HG02623 (cell line): ENCODE data around the gene NELFA.

ENCODE experiments used
- ATAC-seq: cut with Tn5 transposase; IDR thresholded peaks from one replicate; pipeline ENCODE4 v1.9.1; 2021; ENCODE audit warnings: moderate library complexity; ENCODE audit not compliant: unreplicated experiment

Gene NELFA

DNA sequence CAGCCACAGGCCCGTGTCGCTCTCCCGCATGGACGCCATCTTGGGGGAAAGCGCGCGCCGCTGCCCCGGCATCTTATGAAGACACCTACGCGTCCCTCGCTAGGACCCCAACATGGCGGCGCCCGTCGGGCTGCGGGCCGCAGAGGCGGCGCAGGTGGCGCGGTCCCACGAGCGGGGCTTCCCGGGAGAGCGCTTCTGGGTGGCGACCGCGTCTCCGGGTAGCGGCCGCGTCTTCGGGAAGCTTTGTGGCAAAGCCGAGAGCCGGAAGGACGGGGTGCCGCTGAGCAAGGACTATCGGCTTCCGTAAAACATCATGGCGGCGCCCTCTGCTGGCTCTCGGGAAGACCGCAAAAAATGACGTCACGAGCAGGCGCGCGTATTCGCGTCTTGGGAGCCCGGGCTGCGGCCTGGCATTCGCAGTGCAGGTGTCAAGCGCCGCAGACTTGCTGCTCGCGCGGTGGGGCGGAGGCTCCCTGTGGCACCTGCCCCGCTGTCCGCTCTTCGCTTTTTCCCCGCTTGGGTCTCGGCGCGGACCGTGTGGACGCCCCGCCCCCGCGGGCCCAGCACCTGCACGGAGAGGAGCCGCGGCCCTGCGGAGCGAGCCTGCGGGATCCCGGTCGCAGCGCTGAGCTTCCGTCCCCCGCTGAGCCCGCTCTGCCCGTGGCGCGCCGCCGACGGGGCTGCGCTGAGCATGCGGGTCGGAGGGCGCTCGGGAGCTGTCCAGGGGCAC lies at the start of gene NELFA:
Gene NELFA (minus strand): TSS at position 54 of the 730 bp plus-strand sequence. CDS start 15 bp downstream, at position 39.
- ATAC-seq, result peak; percentile 80

DNA sequence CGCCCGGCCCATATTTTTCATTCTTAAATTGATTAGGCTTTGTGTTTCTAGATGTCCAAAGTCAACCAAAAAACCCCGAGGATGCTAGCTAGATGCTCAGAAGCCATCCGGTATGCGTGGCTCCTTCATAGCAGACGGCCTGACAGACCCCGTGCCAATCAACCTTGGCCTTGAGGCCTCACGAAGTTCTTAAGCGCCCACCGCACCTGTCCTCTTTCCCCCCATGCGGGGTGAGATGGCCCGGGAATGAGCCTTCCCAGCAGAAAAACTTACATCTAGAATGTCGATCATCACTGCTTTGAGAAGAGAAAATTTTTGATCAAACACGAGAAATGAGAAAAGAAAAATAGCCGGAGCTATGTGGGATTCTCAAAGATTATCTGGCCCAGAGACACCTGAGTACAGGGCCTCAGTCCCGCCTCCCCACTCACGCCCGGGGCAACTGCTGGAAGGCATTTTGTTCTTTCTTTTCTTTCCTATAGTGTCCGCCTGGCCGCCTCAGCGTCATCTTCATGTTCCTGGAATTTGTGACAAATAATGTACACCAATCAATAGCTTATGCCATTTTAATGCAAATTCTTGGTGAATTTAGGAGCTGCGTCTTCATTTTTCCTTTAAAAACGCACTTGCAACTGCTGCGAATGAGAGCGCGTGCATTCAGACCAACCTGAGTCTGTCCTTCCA lies 48.8 kb upstream of the NELFA start:
- ATAC-seq, result no peak

- ATAC-seq, result no peak
These were observed 45.4 kb upstream of the NELFA start for GRCh38 chr4:2054217-2054616.

GRCh38 chr4:2051086-2051485 lies 42.3 kb upstream of the NELFA start:
- ATAC-seq, result no peak

GRCh38 chr4:2049811-2050210 lies 41.0 kb upstream of the NELFA start:
- no peak for ATAC-seq

DNA sequence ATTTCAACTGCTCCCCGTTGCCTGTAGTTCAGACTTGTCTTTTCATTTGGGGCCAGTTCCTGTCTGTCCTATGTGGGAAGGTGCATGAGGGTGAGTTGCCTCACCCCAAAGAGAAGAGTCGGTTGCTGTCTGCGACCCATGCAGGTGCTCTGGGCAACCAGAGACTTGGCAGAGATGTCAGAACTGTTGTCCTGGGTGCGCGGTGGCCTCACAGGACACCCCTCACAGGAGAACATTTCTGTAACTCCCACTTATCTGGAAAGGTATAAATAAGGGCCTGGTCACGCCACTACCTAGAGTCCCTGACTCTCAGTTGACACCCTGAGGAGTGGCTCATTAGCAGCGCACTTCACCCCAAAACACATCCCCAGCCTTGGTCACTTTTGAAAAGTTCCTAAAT lies 40.6 kb upstream of the NELFA start:
- ATAC-seq, result no peak

- ATAC-seq, result no peak
These were observed 40.1 kb upstream of the NELFA start for GRCh38 chr4:2048831-2049230.

GRCh38 chr4:2047781-2048581 lies 39.2 kb upstream of the NELFA start:
- ATAC-seq, result no peak

- no peak for ATAC-seq
These were observed 38.4 kb upstream of the NELFA start for GRCh38 chr4:2047031-2047660.

- ATAC-seq, result no peak
These were observed 37.5 kb upstream of the NELFA start for GRCh38 chr4:2046031-2046961.

GRCh38 chr4:2045518-2045951 lies 36.8 kb upstream of the NELFA start:
- no peak for ATAC-seq

GRCh38 chr4:2044542-2045517 lies 36.1 kb upstream of the NELFA start:
- no peak for ATAC-seq

- no peak for ATAC-seq
These were observed 35.3 kb upstream of the NELFA start for GRCh38 chr4:2044119-2044485.

DNA sequence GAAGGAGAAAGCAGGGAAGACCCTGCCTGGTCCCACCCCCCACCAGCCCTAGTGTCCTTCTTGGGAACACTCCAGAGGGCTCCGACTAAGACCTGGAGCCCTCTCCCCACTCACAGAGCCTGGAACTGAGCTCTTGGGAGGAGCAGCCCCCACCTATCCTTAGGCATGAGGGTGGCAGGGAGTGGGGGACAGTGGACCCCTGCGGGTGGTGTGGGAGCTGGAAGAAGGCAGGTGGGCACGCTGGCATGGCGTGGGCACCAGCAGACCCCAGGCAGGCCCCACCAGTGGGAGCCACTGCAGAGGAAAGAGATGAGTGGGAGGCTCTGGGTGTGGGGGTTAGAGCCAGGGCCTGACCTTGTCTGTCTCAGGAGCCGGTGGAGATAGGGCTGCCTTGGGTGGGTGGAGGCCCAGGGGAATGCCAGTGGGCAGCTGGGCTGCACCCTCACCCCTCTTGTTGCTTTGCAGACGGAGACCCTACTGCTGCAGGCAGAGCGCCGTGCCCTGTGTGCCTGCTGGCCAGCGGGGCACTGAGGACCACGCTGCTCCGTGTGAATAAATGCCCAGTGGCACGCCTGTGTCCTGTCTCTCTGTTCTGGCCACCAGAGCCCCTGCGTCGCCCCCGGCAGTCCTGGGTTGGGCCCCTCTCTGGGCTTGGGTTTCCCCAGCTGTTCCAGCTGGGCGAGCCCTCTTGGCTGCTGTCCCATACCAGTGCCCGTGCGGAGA lies 34.8 kb upstream of the NELFA start:
- no peak for ATAC-seq

DNA sequence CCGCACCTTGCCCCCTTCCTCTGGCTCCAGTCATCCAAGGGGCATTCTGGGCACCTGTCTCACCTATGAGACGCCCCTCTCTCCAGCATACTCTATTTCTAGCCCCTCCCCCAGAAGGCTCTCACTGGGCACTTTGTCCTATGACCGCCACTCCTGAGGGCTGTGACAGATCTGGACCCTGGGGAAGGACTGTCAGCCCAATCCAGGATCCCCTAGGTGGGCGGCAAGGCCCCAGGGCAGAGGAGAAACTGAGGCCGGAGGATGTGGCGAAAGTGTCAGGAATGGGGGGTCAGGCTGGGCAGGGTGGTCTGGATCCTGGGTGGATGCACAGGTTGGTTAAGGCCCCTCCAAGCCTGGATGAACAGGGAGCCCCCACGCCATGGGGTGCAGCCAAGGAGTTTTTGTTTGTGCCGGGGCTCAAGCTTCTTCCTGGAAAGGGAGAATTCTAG lies 34.2 kb upstream of the NELFA start:
- ATAC-seq, result no peak

DNA sequence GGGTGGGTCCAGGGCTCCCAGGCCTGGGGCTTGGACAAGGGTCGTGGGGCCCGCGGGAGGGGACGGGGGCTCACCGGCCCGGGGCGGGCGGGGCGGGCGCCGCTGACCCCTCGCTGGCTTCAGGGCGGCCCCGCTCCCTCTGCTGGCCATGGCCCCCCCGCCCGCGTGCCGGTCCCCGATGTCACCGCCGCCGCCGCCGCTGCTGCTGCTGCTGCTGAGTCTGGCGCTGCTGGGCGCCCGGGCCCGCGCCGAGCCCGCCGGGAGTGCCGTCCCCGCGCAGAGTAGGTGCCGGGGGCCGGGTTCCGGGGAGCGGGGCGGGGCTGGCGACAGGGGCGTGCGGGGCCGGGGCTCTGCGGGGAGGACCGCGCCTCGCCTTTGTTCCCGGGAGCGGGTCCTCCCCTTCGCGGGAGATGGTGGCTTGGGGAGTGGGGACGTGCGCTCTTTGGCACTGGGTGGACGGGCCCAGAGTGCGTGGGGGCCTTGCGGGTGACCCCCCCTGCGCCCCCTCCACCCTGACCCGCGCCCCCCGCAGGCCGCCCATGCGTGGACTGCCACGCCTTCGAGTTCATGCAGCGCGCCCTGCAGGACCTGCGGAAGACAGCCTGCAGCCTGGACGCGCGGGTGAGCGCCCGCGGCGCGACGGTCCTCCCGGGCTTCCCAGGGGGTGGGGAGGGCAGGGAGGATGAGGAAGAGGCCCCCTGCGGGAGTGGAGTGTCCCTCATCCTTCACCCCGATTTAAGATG lies 33.6 kb upstream of the NELFA start:
- no peak for ATAC-seq

DNA sequence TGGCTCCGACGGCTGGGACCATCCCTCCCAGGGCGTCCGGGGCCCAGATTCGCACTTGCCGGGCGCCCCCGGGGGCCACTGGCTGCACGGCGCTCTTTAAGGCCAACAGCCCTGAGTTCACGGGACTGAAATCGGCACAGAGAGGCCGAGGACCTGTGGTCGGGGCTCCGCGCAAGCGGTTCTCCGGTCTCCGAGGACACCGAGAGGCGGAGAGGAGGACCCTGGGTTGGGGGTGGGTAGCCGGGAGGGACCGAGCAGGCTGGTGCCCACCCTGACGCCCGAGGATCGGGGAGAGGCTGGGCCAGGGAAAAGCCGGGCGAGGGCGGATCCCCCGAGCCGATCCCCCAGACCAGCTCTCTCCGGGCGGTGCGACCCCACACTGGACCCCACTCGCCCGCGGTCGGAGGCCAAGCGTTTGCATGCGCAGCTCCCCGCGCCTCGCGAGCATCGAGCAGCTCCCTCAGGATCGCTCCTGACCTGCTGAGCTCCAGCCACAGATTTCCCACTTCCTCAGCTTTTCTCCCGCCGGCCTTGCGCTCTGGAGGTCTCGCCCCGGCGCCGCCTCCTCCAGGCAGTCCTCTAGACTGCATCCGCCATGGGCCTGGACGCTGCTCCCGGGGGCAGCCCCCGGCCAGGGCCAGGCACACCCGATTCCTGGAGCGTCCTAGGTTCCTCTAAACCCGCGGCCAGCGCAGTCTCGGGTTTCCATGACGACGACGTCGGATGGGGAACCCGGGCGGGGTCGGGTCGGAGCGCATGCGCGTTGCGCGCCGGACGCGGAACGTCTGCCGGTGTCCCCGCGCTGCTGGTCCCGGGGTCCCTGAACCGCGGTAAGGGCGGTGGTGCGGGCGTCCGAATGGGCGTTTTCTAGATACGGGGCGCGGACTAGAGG lies 32.7 kb upstream of the NELFA start:
- ATAC-seq, result peak; percentile 62
